HG02798 (cell line): ENCODE results near the gene CLCN6.
"Not testable (repeated sequence)": the region's sequence is repeated elsewhere in the genome, so short reads cannot be mapped to it uniquely, and the experiment has no call there.

Experiments used
- ATAC-seq: cut with Tn5 transposase; IDR thresholded peaks from one replicate; pipeline ENCODE4 v1.9.1; 2021; ENCODE audit warnings: mild to moderate bottlenecking; ENCODE audit not compliant: unreplicated experiment, poor library complexity

Gene CLCN6

DNA sequence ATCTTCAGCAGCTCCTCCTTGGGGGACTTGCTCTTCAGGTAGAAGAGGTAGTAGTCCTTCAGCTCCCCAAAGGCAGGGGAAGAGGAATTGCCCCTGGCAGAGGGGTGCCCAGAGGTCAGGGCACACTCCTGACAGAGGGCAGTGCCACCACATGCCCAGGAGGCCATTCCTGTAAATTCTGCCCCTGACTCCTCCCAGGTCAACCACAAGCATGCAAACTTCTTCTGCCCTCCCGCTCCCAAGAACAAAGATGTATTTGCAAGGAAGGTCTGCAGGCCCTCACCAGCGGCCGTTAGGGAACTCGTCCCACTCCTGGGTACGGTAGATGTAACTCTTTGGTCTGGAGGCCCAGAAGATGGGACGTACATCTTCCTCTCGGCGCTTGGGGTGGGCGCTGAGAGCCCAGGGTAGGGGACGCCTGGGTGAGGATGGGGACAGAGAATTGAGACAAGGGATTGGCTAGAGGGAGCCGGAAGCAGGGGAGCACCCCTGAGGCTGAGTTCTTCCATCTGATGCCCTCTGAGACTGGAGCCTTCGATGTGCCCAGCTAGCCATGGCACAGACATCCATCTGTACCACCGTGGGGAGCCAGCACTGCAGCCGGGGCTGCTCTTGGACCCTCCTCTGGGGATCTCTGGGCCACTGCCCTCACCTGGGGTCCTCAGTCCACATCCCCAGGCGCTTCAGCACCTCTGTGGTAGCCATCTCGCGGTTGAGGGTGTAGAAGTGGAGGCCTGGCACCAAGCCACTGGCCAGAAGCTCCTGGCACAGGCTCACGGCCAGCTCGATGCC lies 11.3 kb upstream of the CLCN6 start:
- ATAC-seq = no peak

DNA sequence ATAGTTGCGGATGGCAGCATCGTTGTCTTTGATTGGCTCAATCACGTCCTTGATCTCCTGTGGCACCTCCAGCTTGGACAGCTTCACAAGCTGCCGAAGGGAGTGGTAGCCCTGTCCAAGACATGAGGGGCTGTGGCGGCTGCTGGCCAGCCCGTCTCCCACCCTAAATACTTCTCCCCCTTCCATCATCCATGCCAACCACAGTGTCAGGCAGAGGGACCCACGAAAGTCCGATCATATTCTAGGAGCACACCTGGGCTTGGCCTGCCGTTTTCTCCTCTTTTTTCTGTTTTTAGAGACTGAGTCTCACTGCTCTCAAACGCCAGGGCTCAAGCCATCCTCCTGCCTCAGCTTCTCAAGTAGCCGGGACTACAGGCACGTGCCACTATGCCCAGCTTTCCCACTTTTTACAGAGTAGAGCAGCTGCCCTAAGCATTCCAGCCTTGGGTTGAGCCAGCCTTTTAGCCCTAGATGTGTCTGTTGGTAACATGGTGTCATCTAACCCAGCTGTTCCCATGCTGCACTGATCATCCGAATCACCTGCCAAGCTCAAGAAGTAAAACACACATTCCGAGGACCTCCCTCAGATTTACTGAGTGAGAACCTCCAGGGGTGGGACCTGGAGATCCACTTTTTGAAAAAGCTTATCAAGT lies 10.6 kb upstream of the CLCN6 start:
- no peak for ATAC-seq

DNA sequence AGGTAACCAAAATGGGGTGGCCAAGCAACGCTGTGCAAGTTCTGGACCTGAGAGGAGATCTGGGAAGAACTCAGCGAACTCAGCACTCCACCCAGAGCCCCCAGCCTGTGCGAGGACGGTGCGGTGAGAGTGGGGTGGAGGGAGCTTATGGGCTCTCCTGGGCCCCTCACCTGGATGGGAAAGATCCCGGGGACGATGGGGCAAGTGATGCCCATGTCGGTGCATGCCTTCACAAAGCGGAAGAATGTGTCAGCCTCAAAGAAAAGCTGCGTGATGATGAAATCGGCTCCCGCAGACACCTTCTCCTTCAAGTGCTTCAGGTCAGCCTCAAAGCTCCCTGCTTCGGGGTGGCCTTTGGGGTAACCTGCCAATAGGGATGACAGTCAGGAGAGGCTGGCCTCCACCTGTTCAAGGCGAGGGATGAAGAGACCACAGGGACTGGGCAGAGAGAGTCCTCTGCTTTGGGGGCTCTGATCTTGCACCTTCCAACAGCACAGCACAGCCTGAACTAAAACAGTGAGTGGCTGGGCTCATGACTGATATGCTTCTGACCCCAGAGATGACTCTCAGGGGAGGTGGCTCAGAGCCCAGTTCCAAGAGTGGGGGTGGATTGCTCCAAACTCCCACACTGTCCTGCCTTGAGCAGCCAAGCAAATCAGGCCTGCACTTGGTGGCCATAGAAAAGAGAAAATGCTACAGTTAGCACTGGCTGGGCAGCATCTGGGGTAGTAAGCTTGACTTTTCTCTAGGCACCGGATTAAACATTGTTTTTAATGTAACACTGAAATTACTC lies 9.8 kb upstream of the CLCN6 start:
- ATAC-seq = no peak

DNA sequence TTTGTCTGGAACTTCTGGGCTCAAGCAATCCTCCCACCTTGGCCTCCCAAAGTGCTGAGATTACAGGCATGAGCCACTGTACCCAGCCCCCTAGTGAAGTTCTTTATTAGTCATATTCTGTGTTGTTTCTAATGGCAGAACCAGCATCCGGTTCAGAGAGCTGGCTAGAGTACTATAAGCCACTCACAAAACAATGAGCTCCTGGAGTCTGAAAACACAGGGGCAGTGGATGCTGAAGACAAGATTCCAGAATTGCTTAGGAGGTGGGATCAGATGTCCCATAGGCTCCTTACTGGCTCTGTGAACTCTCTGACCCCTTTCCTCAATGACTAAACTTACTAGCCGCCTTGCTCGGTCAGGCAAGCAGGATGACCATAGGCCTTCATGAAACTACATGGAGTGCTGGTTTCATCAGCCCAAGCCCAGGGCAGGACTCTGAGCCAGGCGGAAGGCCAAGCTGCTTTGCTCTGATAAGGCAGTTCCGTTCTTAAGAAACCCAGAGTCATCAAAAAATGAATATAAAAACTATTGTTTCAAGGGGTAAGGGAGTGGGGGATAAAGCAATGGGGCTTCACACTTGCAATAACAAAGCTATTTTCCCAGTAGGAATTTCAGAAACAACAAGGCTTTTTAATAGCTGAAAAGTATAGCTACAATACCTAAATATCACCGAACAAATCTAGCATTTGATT lies 8.3 kb upstream of the CLCN6 start:
- ATAC-seq = no peak

DNA sequence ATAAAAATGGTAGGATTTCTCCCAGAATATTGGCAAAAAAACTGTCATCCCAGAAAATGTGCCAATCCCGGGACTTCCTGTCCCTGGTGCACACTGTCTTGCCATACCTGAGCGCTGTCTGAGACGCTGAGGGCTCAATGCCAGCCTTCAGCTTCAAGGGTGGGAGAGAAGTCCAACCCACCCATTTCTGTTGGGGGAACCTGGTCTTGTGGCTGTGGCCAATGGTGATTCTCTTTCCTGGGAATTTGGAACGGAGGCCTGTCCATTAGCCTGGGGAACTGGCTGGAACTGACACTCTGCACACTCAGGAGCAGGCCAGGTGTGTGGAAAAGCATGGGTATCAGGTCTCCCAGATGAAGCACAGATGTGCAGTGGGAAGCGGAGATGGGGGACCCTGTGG lies 6.9 kb upstream of the CLCN6 start:
- ATAC-seq = no peak

DNA sequence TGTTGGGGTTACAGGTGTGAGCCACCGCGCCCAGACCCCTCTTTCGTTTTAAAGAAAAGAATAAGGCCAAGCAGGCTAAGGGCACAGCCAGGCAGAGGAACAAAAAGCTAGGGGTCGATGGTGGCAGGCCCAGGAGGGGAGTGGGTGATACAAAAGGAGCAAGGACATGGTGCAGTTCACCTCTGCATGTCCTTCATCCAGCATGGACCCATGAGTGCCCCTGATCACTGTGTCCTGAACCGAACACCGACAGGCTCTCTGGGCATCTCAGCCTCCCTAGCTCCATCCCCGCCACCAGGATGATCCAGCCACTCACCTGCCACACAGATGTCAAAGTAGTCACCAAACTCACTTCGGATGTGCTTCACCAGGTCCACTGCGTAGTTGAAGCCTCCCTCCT lies 6.1 kb upstream of the CLCN6 start:
- no peak for ATAC-seq

DNA sequence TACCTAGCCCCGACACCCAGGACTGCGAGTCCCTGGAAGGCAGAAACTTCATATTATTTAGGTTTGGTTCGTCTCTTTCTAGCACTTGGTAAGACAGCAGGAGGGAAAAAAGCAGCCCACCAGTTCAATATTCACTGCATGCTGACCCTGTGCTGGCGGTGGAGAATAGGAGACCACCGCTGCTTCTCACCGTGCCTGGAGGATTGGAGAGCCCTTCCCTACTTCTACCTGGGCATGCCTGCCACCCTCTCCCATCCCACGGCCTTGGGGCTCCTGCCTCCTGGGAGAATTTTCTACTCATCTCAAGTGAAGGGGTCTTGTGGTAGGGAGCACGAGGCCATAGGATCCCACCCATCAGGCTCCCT lies 5.6 kb upstream of the CLCN6 start:
- ATAC-seq = no peak

DNA sequence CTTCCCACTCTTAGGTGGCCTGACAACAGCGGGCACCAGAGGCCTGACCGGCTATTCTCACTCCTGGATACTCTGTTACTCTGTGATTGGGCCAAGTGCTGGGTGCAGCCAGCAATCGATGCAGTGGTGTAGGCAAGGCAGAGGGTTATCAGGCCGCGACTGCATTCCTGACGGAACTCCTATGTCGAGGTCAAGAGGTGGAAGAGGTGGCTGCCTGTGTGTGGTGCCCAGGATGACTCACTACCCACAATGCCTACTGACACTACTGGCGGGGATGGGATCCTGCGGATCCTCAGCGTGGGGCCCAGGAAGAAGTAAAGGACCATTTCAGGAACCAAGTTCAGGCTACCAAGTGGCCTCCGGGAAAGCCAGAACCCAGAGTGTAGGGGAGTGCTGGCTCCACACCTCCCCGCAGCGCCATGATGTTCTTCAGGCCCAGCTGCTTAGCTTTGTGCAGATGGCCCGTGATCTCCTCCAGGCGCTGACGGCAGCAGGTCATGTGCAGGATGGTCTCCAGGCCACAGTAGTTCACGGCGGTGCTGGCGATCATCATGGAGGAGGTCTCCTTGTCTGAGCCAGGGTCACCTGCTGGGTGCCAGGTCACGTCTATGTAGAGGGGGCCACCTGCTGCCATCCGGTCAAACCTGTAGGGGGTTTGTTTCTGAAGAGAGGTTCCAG lies 5.1 kb upstream of the CLCN6 start:
- no peak for ATAC-seq

DNA sequence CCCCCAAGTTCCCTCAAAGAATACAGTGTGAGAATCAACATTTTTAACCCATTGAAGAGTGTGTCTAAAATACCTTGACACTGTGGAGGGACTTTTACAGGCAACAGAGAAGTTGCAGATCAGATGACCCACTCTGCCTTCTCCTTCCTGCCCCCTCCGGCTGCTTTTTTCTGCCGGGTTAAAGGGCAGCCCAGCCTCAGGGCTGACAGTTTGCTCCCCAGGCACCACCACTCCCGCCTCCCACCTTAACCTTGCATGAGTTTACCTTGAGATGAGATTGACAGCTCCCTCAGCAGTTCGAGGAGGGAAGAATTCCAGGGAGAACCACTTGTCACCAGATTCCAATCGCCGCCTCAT lies 3.4 kb upstream of the CLCN6 start:
- no peak for ATAC-seq

DNA sequence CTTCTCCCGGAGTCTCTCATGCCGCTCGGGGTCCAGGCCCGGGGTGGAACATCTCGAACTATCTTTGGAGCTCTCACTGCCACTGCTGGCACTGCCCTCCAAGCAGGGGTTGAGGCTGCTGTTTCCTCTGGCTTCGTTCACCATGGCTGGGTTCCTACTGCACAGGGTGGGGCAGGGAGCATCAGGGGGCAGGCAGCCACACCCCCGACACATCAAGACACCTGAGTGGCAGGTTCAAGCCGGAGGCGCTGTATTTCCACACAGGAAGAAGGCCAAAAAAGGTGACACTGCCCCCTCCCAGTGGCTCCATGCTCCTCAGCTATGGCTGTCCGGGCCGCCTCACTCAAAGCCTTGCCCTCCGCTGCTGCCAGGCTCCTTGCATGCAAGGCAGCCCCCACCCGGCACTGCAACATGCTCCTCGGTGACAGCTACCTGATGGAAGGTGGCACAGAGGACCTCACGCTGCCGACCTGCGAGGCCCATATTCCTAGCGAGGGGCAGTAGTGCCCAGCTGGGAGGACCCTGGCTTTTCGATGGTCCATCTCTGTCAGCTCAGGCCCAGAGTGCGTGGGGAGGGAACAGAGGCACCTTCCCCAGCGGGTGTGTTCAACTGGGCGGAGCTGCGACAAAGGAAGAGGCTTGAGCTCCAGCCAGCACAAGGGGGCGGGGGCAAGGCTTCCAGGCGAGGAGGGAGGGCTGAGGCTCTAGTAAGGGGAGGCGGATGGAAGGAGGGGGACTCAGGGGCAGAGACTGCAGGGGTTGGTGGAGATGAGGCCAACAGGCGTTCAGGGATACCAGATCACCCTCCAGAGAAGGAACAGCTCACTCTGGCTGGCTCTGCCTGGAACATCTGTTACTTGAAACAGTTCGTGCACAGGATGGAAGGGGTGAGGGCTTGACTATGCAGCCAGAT lies 2.8 kb upstream of the CLCN6 start:
- ATAC-seq = no peak

DNA sequence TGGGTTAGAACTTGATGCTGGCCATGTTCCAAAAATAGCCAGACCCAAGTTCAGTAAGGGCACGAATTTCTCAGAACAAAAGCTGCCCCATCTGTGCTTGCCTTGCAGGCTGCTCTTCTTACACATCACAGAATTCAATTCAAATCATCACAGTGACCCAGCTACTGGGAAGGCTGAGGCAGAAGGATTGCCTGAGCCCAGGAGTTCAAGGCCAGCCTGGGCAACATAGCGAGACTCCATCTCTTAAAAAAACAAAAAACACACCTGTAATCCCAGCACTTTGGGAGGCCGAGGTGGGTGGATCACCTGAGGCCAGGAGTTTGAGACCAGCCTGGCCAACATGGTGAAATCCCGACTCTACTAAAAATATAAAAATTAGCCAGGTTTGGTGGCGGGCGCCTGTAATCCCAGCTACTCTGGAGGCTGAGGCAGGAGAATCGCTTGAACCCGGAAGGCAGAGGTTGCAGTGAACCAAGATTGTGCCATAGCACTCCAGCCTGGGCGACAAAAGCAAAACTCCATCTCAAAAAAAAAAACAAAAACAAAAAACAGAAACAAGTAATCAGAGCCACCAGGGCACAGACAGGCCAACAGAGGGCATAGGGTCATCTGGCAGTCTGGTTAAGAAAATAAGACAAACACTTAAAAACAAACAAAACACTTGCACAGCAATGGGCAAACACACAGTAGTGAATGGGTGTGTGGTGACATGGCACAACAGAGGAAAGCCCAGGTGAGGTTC lies 1.9 kb upstream of the CLCN6 start:
- not testable (repeated sequence) for ATAC-seq

DNA sequence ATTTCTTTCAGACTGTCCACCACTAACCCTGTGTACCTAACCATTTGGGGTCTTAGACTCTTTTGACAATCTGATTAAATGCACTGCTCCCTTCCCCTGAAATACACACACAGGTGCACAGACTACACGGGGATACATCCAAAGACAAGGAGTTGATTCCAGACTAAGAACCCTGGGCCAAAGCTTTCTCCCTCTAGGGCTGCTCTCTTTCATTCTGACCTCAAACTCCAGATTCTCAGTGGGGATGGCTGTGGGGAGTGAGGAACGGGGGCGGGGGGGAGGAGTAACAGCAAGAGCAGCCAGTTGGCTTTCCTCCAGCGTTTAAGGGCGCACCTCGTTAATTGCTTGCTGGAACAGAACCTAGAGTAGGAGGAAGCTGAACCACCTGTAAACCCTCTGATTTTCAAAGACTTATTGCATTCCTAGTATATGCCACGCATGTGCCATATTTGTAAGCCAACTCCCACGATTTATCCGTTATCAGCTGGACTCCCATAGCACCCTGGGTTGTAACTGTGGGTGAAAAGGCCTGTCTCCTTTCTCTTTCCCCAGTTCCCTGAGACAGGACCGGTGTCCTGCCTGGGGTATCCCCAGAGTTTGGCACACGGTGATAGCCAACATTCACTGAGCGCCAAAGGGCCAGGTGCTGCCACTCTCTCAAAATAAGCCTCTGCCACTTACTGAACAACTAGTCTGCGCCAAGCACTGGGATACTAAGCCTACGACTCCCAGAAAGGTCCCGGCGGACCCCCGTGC lies 1.1 kb upstream of the CLCN6 start:
- ATAC-seq = no peak

DNA sequence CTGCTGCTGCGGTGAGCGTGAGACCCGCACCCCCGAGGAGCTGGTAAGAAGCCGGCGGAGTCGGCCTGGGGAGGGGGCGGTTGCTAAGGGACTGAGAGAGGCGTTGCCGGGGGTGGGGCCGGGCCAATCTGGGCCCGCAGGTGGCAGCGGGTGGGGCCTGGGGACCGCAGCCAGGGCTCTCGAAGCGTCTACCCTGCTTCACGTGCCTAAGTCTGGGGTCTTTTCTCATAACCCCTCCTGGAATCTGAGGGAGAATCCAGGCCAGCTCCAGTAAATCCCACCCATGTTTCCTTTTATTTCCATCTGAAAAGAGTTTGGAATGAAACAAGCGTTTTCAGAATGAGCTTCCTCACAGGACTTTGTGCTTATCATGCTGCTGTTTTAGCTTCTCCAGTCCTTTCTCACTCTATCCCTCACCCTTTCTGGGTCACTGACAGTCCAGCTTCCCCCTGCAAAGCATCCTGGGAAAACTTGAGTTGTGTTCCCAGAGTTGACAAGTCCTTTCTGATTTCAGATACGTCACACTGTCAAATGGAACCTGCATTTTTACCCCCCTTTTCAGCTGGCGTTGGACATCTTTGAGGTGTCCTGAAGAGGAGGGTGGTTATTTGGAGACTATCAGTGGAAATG lies 431 bp downstream of the CLCN6 start:
- peak; percentile 48 for ATAC-seq

DNA sequence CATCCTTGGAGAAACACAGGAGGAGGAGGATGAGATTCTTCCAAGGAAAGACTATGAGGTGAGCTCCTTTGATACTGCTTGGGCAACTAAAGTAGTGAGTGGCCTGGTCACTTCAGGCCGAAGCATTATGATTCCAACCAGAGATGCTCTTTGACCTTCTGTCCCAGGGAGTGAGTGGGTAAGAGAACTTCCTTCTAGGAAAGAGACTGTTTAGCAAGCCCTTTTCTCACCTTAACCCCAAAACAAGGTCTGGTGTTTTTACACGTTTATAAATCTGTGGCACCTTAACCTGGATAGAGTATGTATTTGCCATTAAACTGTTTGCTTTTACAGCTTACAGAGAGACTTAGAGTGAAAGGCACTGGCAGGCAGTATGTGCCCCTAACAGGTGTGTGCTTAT lies 1.1 kb downstream of the CLCN6 start:
- no peak for ATAC-seq

DNA sequence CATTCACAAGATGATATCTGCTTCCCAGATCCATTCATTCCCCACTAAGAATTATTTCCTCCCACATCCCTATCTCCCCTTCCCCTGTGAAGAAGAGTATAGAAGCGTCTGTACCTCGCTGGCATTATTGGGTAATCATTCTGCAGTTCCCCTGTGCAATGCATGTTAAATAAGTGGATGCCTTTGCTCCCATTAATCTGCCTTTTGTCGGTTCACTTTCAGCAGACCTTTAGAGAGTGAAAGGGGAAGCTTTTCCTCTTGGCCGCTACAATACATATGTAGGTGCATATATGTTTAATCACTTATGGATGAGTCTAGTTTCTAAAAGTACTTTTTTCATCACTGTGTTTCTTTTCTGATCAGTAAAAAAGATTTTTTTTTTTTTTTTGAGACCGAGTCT lies 7.0 kb downstream of the CLCN6 start:
- ATAC-seq = no peak

DNA sequence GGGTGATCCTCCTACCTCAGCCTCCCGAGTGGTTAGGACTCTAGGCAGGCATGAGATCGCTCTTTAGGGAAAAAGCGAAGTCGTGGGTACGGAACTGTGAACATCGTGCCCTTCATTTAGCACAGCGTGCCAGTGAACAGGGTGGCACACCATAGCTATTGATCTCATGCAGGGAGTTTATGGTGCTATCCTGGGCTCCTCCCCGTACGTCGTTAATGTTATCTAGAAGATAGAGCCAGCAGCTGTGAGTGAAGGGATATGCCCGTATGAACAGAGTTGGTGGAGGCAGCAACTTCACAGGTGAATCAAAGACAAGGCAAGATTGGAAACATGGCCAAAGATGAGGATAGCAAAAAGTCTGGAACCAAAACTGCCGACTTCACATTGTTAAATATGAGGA lies 11.2 kb downstream of the CLCN6 start:
- no peak for ATAC-seq

DNA sequence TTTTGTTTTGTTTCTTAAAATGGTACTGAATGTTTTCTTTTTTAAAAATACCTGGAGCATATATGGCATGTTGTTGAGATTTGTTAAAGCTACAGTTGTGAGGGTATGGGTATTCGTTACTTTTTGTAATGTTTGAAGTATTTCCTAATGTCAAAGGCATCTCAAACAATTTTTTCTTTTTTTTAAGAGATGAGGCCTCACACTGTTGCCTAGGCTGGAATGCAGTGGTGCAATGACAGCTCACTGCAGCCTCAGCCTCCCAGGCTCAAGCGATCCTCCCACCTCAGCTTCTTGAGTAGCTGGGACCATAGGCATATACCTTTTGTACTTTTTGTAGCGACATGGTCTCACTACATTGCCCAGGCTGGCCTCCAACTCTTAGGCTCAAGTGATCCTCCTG lies 16.1 kb downstream of the CLCN6 start:
- no peak for ATAC-seq
